KMS-11 (cell line): ENCODE measurements around the gene CHST8.
"Not testable (repeated sequence)": the region's sequence is repeated elsewhere in the genome, so short reads cannot be mapped to it uniquely, and the experiment has no call there.

Source experiments
- H2AFZ ChIP-seq: fragments of 200-600 bp; sonication (generic); 2 replicates; pipeline ENCODE4 v1.6.1; 2016; ENCODE audit warnings: antibody characterized with exemption, mixed run types, low read depth
- H3K27ac ChIP-seq: fragments of 200-600 bp; sonication (generic); 2 replicates; pipeline ENCODE4 v1.6.1; 2016; ENCODE audit warnings: mild to moderate bottlenecking, mixed run types
- H3K27me3 ChIP-seq: fragments of 200-600 bp; sonication (generic); 2 replicates; pipeline ENCODE4 v1.6.1; 2017; ENCODE audit warnings: mild to moderate bottlenecking, low read depth, mixed run types, moderate library complexity; ENCODE audit not compliant: insufficient read depth
- H3K36me3 ChIP-seq: fragments of 200-600 bp; sonication (generic); 2 replicates; pipeline ENCODE4 v1.6.1; 2017; ENCODE audit warnings: mild to moderate bottlenecking, mixed run types; ENCODE audit not compliant: insufficient read depth
- H3K4me1 ChIP-seq: fragments of 200-600 bp; sonication (generic); 2 replicates; pipeline ENCODE4 v1.6.1; 2016; ENCODE audit warnings: mild to moderate bottlenecking, low read depth, mixed run types; ENCODE audit not compliant: poor library complexity, severe bottlenecking
- H3K4me2 ChIP-seq: fragments of 200-600 bp; sonication (generic); 2 replicates; pipeline ENCODE4 v1.7.0; 2016; ENCODE audit warnings: mild to moderate bottlenecking, mixed run types
- H3K4me3 ChIP-seq: fragments of 200-600 bp; sonication (generic); IDR thresholded peaks from 2 replicates; pipeline ENCODE4 v1.6.1; 2017; ENCODE audit warnings: low read depth, low read length, mixed read lengths; ENCODE audit not compliant: insufficient read depth
- H3K79me2 ChIP-seq: fragments of 200-600 bp; sonication (generic); 2 replicates; pipeline ENCODE4 v1.6.1; 2016; ENCODE audit warnings: low read depth, mixed run types; ENCODE audit not compliant: insufficient read depth
- H3K9ac ChIP-seq: fragments of 200-600 bp; sonication (generic); 2 replicates; pipeline ENCODE4 v1.6.1; 2016; ENCODE audit warnings: mild to moderate bottlenecking, mixed run types
- H4K20me1 ChIP-seq: fragments of 200-600 bp; sonication (generic); 2 replicates; pipeline ENCODE4 v1.6.1; 2016; ENCODE audit warnings: mild to moderate bottlenecking, mixed run types; ENCODE audit not compliant: insufficient read depth
- TF ChIP-seq, protein P1 (sequence below): fragments of 200-600 bp; sonication (generic); conservative IDR thresholded peaks from 2 replicates; pipeline ENCODE4 v1.6.1; 2017; ENCODE audit warnings: low read depth, mild to moderate bottlenecking, antibody characterized with exemption, low read length, moderate library complexity, mixed read lengths

CHST8 gene

DNA sequence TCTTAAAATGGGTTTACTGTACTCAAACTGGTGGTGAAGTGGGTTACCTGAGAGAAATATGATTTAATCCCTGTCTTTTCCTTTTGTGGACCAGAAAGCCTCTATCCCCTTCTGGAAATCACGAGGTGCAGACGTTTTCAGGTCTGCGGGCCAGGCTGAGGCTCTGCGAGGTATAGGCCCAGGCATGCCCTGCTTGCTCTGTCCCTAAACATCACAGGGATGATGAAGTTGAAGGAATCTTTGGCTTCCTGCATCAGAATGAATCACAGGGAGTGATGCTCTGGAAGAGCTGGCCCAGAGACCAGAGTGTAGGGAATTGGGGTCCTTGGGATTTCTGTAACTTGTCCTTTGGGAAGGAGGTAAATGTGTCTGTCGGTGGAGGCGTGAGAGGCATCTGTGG, 18.4 kb upstream of the CHST8 start:
- H2AFZ ChIP-seq: no peak overlapping the region
- no peaks in the 10 kb centered on the region; the same call in 1 of the 2 replicates for H3K27me3 ChIP-seq
- H3K4me3 ChIP-seq: no peak overlapping the region
- no peaks in the 10 kb centered on the region for H3K36me3 ChIP-seq
- H3K27ac ChIP-seq: no peak overlapping the region
- H3K4me1 ChIP-seq: no peaks in the 10 kb centered on the region
- TF ChIP-seq, protein P1, sequence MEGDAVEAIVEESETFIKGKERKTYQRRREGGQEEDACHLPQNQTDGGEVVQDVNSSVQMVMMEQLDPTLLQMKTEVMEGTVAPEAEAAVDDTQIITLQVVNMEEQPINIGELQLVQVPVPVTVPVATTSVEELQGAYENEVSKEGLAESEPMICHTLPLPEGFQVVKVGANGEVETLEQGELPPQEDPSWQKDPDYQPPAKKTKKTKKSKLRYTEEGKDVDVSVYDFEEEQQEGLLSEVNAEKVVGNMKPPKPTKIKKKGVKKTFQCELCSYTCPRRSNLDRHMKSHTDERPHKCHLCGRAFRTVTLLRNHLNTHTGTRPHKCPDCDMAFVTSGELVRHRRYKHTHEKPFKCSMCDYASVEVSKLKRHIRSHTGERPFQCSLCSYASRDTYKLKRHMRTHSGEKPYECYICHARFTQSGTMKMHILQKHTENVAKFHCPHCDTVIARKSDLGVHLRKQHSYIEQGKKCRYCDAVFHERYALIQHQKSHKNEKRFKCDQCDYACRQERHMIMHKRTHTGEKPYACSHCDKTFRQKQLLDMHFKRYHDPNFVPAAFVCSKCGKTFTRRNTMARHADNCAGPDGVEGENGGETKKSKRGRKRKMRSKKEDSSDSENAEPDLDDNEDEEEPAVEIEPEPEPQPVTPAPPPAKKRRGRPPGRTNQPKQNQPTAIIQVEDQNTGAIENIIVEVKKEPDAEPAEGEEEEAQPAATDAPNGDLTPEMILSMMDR: no peak
- H3K4me2 ChIP-seq: no peak overlapping the region
- no peaks in the 10 kb centered on the region for H3K79me2 ChIP-seq
- no peak overlapping the region for H3K9ac ChIP-seq
- no peaks in the 10 kb centered on the region for H4K20me1 ChIP-seq

- Histone ChIP-seq H3K79me2 (no peaks in the 10 kb centered on the region), H3K4me1 (no peaks in the 10 kb centered on the region), H3K4me3 (no peak overlapping the region), H3K9ac (no peak overlapping the region), H4K20me1 (no peaks in the 10 kb centered on the region), H3K27me3 (no peaks in the 10 kb centered on the region; the same call in 1 of the 2 replicates), H2AFZ (no peak overlapping the region), H3K36me3 (no peaks in the 10 kb centered on the region), H3K4me2 (no peak overlapping the region), H3K27ac (no peak overlapping the region)
- TF ChIP-seq, protein P1: no peak
Observed at GRCh38 chr19:33604651-33605050, 17.1 kb upstream of the CHST8 start.

- not testable (repeated sequence) for H3K4me1 ChIP-seq, H2AFZ ChIP-seq, H3K27ac ChIP-seq, H3K4me2 ChIP-seq, H3K27me3 ChIP-seq, H4K20me1 ChIP-seq, H3K79me2 ChIP-seq, H3K36me3 ChIP-seq, H3K4me3 ChIP-seq, H3K9ac ChIP-seq
Observed at GRCh38 chr19:33605803-33606295, 15.9 kb upstream of the CHST8 start.

GRCh38 chr19:33606556-33606955, 15.2 kb upstream of the CHST8 start:
- H3K9ac ChIP-seq: no peak overlapping the region
- H3K27me3 ChIP-seq: no peaks in the 10 kb centered on the region; the same call in 1 of the 2 replicates
- no peak overlapping the region for H3K27ac ChIP-seq
- H3K4me2 ChIP-seq: no peak overlapping the region
- no peaks in the 10 kb centered on the region for H3K79me2 ChIP-seq
- H2AFZ ChIP-seq: no peak overlapping the region
- H3K4me1 ChIP-seq: no peaks in the 10 kb centered on the region
- TF ChIP-seq, protein P1: no peak
- no peaks in the 10 kb centered on the region for H3K36me3 ChIP-seq
- H4K20me1 ChIP-seq: no peaks in the 10 kb centered on the region
- no peak overlapping the region for H3K4me3 ChIP-seq

DNA sequence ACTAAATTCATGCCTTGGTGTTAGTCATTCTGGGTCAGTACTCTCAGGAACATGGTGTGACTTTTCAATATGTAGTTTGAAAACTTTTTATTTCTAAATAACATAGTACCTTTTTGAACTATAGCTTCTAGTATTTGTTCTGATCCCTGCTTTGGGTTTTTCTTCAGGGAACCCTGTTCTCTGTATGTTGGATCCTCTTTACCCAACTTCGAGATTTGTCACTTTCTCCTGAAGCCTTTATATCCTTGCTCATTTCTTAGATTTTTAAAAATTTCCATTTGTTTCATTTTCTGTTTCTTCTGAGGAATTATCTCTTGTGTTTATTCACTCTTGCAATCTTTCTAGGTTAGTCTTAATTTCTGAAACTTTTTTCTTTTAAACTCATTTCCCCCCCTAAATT, 12.4 kb upstream of the CHST8 start:
- H4K20me1 ChIP-seq: no peaks in the 10 kb centered on the region
- no peak overlapping the region for H3K9ac ChIP-seq
- no peaks in the 10 kb centered on the region; the same call in 1 of the 2 replicates for H3K27me3 ChIP-seq
- TF ChIP-seq, protein P1: no peak
- no peak overlapping the region for H3K27ac ChIP-seq
- H3K4me1 ChIP-seq: no peaks in the 10 kb centered on the region
- H3K36me3 ChIP-seq: no peaks in the 10 kb centered on the region
- H3K4me2 ChIP-seq: no peak overlapping the region
- H3K4me3 ChIP-seq: no peak overlapping the region
- H2AFZ ChIP-seq: no peak overlapping the region
- H3K79me2 ChIP-seq: no peaks in the 10 kb centered on the region
